IPS DF 6.9 (cell line): ENCODE data around the gene PRKCE.

Experiments used
- DNase-seq: peaks from one replicate; pipeline ENCODE4 v3.0.0-alpha.2; 2013; ENCODE audit warnings: low read depth, low spot score
- H3K27ac ChIP-seq: one replicate; pipeline ENCODE4 v1.5.1; 2013; ENCODE audit warnings: low read length, control low read depth
- H3K27me3 ChIP-seq: 2 replicates; pipeline ENCODE4 v1.6.1; 2013; ENCODE audit warnings: mild to moderate bottlenecking, low read length; ENCODE audit not compliant: control insufficient read depth, insufficient read depth
- H3K36me3 ChIP-seq: 2 replicates; pipeline ENCODE4 v1.6.1; 2013; ENCODE audit warnings: low read length; ENCODE audit not compliant: control insufficient read depth, insufficient read depth
- H3K4me1 ChIP-seq: 2 replicates; pipeline ENCODE4 v1.6.1; 2013; ENCODE audit warnings: low read length; ENCODE audit not compliant: control insufficient read depth, insufficient read depth
- H3K4me3 ChIP-seq: 2 replicates; pipeline ENCODE4 v1.5.1; 2013; ENCODE audit warnings: mild to moderate bottlenecking, low read length
- H3K9me3 ChIP-seq: 2 replicates; pipeline ENCODE4 v1.6.1; 2013; ENCODE audit warnings: low read length, inconsistent platforms; ENCODE audit not compliant: control insufficient read depth, insufficient read depth
- WGBS: extraction: QIAGEN DNeasy Blood & Tissue Kit; methylation state at CpG from one replicate; pipeline ENCODE4 v1.1.7; 2013; ENCODE audit warnings: mixed read lengths, missing lambda C conversion rate; ENCODE audit not compliant: insufficient read length, insufficient coverage; 5-methylcytosine and 5-hydroxymethylcytosine counted together

Gene PRKCE

GRCh38 chr2:45879406-45879805, 227.9 kb downstream of the PRKCE start:
- H3K4me3 ChIP-seq = no peak overlapping the region
- peaks cover 2% of the 10 kb centered on the region for H3K9me3 ChIP-seq
- H3K4me1 ChIP-seq = no peaks in the 10 kb centered on the region
- H3K27ac ChIP-seq = no peak overlapping the region
- WGBS = no CpG with 5 or more reads among the region's 6 CpGs
- H3K27me3 ChIP-seq = no peaks in the 10 kb centered on the region
- no peaks in the 10 kb centered on the region for H3K36me3 ChIP-seq
- DNase-seq = no peak

GRCh38 chr2:45879936-45880335, 228.5 kb downstream of the PRKCE start:
- WGBS = no CpG with 5 or more reads among the region's 2 CpGs
- Histone ChIP-seq H3K27ac (no peak overlapping the region), H3K9me3 (peaks cover 2% of the 10 kb centered on the region), H3K27me3 (no peaks in the 10 kb centered on the region), H3K36me3 (no peaks in the 10 kb centered on the region), H3K4me3 (no peak overlapping the region), H3K4me1 (no peaks in the 10 kb centered on the region)
- no peak for DNase-seq

- no peak overlapping the region for H3K4me3 ChIP-seq
- no peaks in the 10 kb centered on the region for H3K4me1 ChIP-seq
- H3K9me3 ChIP-seq = peaks cover 2% of the 10 kb centered on the region; the same call in 1 of the 2 replicates
- H3K36me3 ChIP-seq = no peaks in the 10 kb centered on the region
- H3K27ac ChIP-seq = no peak overlapping the region
- no peaks in the 10 kb centered on the region for H3K27me3 ChIP-seq
- no CpG with 5 or more reads among the region's 7 CpGs for WGBS
- DNase-seq = no peak
Measured at GRCh38 chr2:45881970-45882581, 230.6 kb downstream of the PRKCE start.

GRCh38 chr2:45882707-45883602, 231.5 kb downstream of the PRKCE start:
- no peak for DNase-seq

GRCh38 chr2:45883603-45884000, 232.1 kb downstream of the PRKCE start:
- Histone ChIP-seq H3K4me3 (no peak overlapping the region), H3K27me3 (no peaks in the 10 kb centered on the region; the same call in 1 of the 2 replicates), H3K36me3 (no peaks in the 10 kb centered on the region), H3K4me1 (no peaks in the 10 kb centered on the region), H3K27ac (no peak overlapping the region), H3K9me3 (no peaks in the 10 kb centered on the region)
- WGBS = no CpG with 5 or more reads among the region's 3 CpGs
- DNase-seq = no peak

More at GRCh38 chr2:45882707-45883602, 231.5 kb downstream of the PRKCE start:
- Histone ChIP-seq H3K4me1 (no peaks in the 10 kb centered on the region), H3K27ac (no peak overlapping the region), H3K27me3 (no peaks in the 10 kb centered on the region; the same call in 1 of the 2 replicates), H3K4me3 (no peak overlapping the region), H3K9me3 (no peaks in the 10 kb centered on the region), H3K36me3 (no peaks in the 10 kb centered on the region)
- WGBS = no CpG with 5 or more reads among the region's 21 CpGs

GRCh38 chr2:45884126-45884525, 232.7 kb downstream of the PRKCE start:
- Histone ChIP-seq H3K36me3 (no peaks in the 10 kb centered on the region), H3K27ac (no peak overlapping the region), H3K4me1 (no peaks in the 10 kb centered on the region), H3K9me3 (no peaks in the 10 kb centered on the region), H3K27me3 (no peaks in the 10 kb centered on the region; the same call in 1 of the 2 replicates), H3K4me3 (no peak overlapping the region)
- no CpG with 5 or more reads among the region's 2 CpGs for WGBS
- no peak for DNase-seq

GRCh38 chr2:45885171-45885621, 233.7 kb downstream of the PRKCE start:
- no CpG with 5 or more reads among the region's 2 CpGs for WGBS
- H3K4me1 ChIP-seq = no peaks in the 10 kb centered on the region

GRCh38 chr2:45886171-45886663, 234.7 kb downstream of the PRKCE start:
- Histone ChIP-seq H3K36me3 (no peaks in the 10 kb centered on the region), H3K27ac (no peak overlapping the region), H3K4me1 (no peaks in the 10 kb centered on the region), H3K27me3 (no peaks in the 10 kb centered on the region; the same call in 1 of the 2 replicates), H3K9me3 (no peaks in the 10 kb centered on the region), H3K4me3 (no peak overlapping the region)
- WGBS = no CpG with 5 or more reads among the region's 3 CpGs
- DNase-seq = no peak

More at GRCh38 chr2:45885171-45885621, 233.7 kb downstream of the PRKCE start:
- Histone ChIP-seq H3K36me3 (no peaks in the 10 kb centered on the region), H3K27me3 (no peaks in the 10 kb centered on the region; the same call in 1 of the 2 replicates), H3K4me3 (no peak overlapping the region), H3K9me3 (no peaks in the 10 kb centered on the region), H3K27ac (no peak overlapping the region)
- DNase-seq = no peak

GRCh38 chr2:45888167-45888566, 236.7 kb downstream of the PRKCE start:
- Histone ChIP-seq H3K4me1 (no peaks in the 10 kb centered on the region), H3K36me3 (no peaks in the 10 kb centered on the region), H3K4me3 (no peak overlapping the region), H3K27me3 (no peaks in the 10 kb centered on the region; the same call in 1 of the 2 replicates), H3K9me3 (no peaks in the 10 kb centered on the region), H3K27ac (no peak overlapping the region)
- no CpG with 5 or more reads among the region's 3 CpGs for WGBS
- no peak for DNase-seq

- H3K36me3 ChIP-seq = no peaks in the 10 kb centered on the region
- H3K4me3 ChIP-seq = no peak overlapping the region
- DNase-seq = no peak
- H3K4me1 ChIP-seq = no peaks in the 10 kb centered on the region
- no peaks in the 10 kb centered on the region; the same call in 1 of the 2 replicates for H3K27me3 ChIP-seq
- no peak overlapping the region for H3K27ac ChIP-seq
- WGBS = no CpG with 5 or more reads among the region's 4 CpGs
- no peaks in the 10 kb centered on the region for H3K9me3 ChIP-seq
Measured at GRCh38 chr2:45888641-45889040, 237.2 kb downstream of the PRKCE start.
